Sigmoid colon (tissue), 4 donors: ENCODE results near the gene SAPCD2.

Experiments
- CTCF ChIP-seq, 4 experiments: fragments of 450-650 bp in 3 of 4; fragments of 200-600 bp in 1 of 4; IDR thresholded peaks; one replicate each; pipeline ENCODE4 v1.5.1; 2016 to 2019; ENCODE audit warnings: antibody characterized with exemption in 4 of 4, mild to moderate bottlenecking in 3 of 4, moderate library complexity in 2 of 4
- POLR2AphosphoS5 ChIP-seq, 4 donors: sonication (generic); formaldehyde crosslinking; IDR thresholded peaks; one replicate each; pipeline ENCODE4 v1.6.1; 2017; ENCODE audit warnings: antibody characterized with exemption in 4 of 4

- TF ChIP-seq POLR2AphosphoS5 (IDR thresholded peaks at IDR 0.05), result no peak
- TF ChIP-seq CTCF (IDR thresholded peaks at IDR 0.05), result no peak
Observed at GRCh38 chr9:137041124-137041523, 29.2 kb downstream of the SAPCD2 start.
